Measurements from ENCODE around the gene G6PC1. TPM values are rescaled to one million over a fixed set of nuclear protein-coding genes. Genes with fewer than 3 reads are reported as not detected.

G6PC1 gene
- total RNA-seq (2021; ENCODE audit: unreplicated experiment) (0.10 TPM), Bru-seq, nascent RNA (percentile 1 among the genes with signal in this experiment), BruChase-seq, experiment 1, labeled RNA remaining after a 6-hour chase (not detected), BruChase-seq, experiment 2, labeled RNA remaining after a 2-hour chase (not detected)
- not detected in 2 replicates for polyA plus RNA-seq (2012)
- long read RNA-seq: 0 reads

DNA sequence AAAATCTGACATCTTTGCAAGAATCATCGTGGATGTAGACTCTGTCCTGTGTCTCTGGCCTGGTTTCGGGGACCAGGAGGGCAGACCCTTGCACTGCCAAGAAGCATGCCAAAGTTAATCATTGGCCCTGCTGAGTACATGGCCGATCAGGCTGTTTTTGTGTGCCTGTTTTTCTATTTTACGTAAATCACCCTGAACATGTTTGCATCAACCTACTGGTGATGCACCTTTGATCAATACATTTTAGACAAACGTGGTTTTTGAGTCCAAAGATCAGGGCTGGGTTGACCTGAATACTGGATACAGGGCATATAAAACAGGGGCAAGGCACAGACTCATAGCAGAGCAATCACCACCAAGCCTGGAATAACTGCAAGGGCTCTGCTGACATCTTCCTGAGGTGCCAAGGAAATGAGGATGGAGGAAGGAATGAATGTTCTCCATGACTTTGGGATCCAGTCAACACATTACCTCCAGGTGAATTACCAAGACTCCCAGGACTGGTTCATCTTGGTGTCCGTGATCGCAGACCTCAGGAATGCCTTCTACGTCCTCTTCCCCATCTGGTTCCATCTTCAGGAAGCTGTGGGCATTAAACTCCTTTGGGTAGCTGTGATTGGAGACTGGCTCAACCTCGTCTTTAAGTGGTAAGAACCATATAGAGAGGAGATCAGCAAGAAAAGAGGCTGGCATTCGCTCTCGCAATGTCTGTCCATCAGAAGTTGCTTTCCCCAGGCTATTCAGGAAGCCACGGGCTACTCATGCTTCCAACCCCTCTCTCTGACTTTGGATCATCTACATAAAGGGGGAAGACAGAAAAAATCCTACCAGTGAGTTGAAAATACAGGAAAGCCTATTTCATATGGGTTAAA lies at the start of gene G6PC1:
TSS of gene G6PC1 (plus strand) at position 340 of the 872 bp plus-strand sequence. CDS start at position 418, 78 bp downstream.
- Histone ChIP-seq H3K4me1 (ENCODE audit: control insufficient read depth in 1 of 2, insufficient read depth in 2 of 2, low read length in 2 of 2) (no peaks in the 10 kb centered on the region), H3K4me3 (replicated peaks in 1 of 2; ENCODE audit: low read depth in 1 of 2, low read length in 2 of 2) (no peak within 1 kb of the TSS), H2AFZ (ENCODE audit: low read depth, low read length, poor library complexity, severe bottlenecking) (no peak within 1 kb of the TSS), H3K9ac (ENCODE audit: low read length) (no peak within 1 kb of the TSS), H3K27ac (ENCODE audit: low read depth, low read length) (no peak within 1 kb of the TSS), H3K79me2 (ENCODE audit: insufficient read depth, low read length) (no peaks in the 10 kb centered on the region), H3K4me2 (ENCODE audit: low read length) (no peak within 1 kb of the TSS), H4K20me1 (ENCODE audit: insufficient read depth) (no peaks in the 10 kb centered on the region), H3K27me3 (ENCODE audit: insufficient read depth, low read length) (peaks cover 4% of the 10 kb centered on the region; the same call in 1 of the 2 replicates), H3K9me2 (ENCODE audit: insufficient read depth) (no peaks in the 10 kb centered on the region), H3K9me3 (ENCODE audit: control insufficient read depth in 1 of 2, insufficient read depth in 1 of 2, low read depth in 1 of 2, low read length in 2 of 2) (no peaks in the 10 kb centered on the region), H3K36me3 (ENCODE audit: control insufficient read depth in 1 of 2, insufficient read depth in 2 of 2, low read length in 2 of 2) (no peaks in the 10 kb centered on the region)
- DNase-seq (ENCODE audit: low read depth, low spot score) (no peak), ATAC-seq (no peak)
- POLR2A ChIA-PET: no interaction called here
- CTCF ChIA-PET: no interaction called here
- no TSS peak for BruUV-seq (replicated peaks)
- intact Hi-C loops (cut with micrococcal nuclease): no loop called here
- RAD21 ChIA-PET (ENCODE audit: low non-redundant PET in 1 of 2, low total read pairs in 2 of 2, uncharacterized antibody in 2 of 2, unreplicated experiment in 2 of 2): no interaction called here
- TF ChIP-seq MAX (IDR thresholded peaks at IDR 0.05) (no peak), ELF1 (IDR thresholded peaks at IDR 0.05; ENCODE audit: borderline replicate concordance, low read depth) (no peak), ZNF274 (IDR thresholded peaks at IDR 0.05; ENCODE audit: low read depth, low read length) (no peak), CTCF (IDR thresholded peaks at IDR 0.05 in 2 of 3, conservative IDR thresholded peaks at IDR 0.05 in 1 of 3; ENCODE audit: borderline replicate concordance in 1 of 3, insufficient read depth in 1 of 3, low read depth in 2 of 3, low read length in 2 of 3) (no peak), POLR2A (IDR thresholded peaks at IDR 0.05; ENCODE audit: borderline replicate concordance, extremely low read depth, insufficient read depth, insufficient read length) (no peak), TCF7L2 (IDR thresholded peaks at IDR 0.05; ENCODE audit: borderline replicate concordance, extremely low read depth, insufficient read depth, insufficient read length) (no peak), ZFX (IDR thresholded peaks at IDR 0.05) (no peak), YY1 (IDR thresholded peaks at IDR 0.05; ENCODE audit: extremely low read depth, insufficient replicate concordance, low read depth, low read length) (no peak), EGR1 (IDR thresholded peaks at IDR 0.05; ENCODE audit: low read depth) (no peak), CBX3 (IDR thresholded peaks at IDR 0.05; ENCODE audit: low read depth) (no peak), SIN3A (IDR thresholded peaks at IDR 0.05; ENCODE audit: low read depth) (no peak), CEBPB (IDR thresholded peaks at IDR 0.05; ENCODE audit: low read depth) (no peak), EZH2phosphoT487 (IDR thresholded peaks at IDR 0.05; ENCODE audit: borderline replicate concordance) (no peak), SP1 (IDR thresholded peaks at IDR 0.05; ENCODE audit: low read depth) (no peak), FOSL1 (IDR thresholded peaks at IDR 0.05; ENCODE audit: low read depth) (no peak), POLR2AphosphoS5 (IDR thresholded peaks at IDR 0.05; ENCODE audit: low read depth, low read length) (no peak)
- TF ChIP-seq, protein P1, sequence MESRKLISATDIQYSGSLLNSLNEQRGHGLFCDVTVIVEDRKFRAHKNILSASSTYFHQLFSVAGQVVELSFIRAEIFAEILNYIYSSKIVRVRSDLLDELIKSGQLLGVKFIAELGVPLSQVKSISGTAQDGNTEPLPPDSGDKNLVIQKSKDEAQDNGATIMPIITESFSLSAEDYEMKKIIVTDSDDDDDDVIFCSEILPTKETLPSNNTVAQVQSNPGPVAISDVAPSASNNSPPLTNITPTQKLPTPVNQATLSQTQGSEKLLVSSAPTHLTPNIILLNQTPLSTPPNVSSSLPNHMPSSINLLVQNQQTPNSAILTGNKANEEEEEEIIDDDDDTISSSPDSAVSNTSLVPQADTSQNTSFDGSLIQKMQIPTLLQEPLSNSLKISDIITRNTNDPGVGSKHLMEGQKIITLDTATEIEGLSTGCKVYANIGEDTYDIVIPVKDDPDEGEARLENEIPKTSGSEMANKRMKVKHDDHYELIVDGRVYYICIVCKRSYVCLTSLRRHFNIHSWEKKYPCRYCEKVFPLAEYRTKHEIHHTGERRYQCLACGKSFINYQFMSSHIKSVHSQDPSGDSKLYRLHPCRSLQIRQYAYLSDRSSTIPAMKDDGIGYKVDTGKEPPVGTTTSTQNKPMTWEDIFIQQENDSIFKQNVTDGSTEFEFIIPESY (IDR thresholded peaks at IDR 0.05; ENCODE audit: extremely low read depth, insufficient replicate concordance, low read length): no peak
